ENCODE measurements around the gene SSNA1.
A peak's percentile ranks its signal among the peaks of the same experiment; 100 is the strongest.

SSNA1 gene

DNA sequence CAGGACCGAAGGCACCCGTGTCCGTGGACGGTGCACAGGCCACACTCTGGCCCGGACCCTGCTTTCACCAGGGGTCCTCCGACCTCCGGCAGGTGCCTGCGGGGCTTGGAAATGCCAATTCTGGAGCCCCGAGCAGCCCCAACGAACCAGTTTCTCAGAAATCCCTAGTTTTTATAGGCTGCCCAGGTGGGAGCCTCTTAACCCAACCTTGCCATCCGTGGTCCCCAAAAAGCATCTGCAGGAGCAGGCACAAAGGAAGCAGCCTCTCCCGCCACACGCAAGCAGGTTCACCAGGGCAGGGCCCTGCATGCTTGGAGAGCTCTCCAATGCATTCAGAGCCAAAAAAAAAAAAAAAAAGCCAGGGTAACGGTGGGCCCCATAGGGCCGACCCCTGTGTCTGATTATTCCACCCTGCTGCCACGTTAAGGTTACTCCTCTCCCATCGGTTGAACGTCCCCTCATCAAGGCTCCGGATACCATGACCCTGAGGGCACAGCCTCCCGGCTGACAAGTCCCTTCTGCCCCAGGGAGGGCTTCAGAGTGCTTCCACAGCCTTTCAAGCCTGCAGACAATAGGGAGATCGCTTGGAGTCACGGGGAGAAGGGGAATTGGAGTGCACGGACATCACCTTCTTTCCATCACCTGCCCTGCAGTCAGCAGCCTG lies 12.9 kb downstream of the SSNA1 start:
- no peak for DNase-seq

DNA sequence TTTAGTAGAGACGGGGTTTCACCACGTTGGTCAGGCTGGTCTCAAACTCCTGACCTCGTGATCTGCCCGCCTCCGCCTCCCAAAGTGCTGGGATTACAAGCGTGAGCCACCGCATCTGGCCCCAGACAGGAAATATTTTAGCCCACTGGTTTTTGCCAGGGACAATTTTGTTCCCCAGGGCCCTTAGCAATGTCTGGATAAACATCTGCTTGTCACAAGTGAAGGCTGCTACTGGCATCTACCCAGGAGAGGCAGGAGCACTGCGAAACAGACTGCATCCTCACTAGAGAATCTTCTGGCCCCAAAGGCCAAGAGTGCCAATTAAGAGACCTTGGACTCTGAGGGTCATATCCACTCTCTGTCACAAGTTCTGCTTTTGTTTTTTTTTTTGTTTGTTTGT lies 14.5 kb downstream of the SSNA1 start:
- no peak for DNase-seq

DNA sequence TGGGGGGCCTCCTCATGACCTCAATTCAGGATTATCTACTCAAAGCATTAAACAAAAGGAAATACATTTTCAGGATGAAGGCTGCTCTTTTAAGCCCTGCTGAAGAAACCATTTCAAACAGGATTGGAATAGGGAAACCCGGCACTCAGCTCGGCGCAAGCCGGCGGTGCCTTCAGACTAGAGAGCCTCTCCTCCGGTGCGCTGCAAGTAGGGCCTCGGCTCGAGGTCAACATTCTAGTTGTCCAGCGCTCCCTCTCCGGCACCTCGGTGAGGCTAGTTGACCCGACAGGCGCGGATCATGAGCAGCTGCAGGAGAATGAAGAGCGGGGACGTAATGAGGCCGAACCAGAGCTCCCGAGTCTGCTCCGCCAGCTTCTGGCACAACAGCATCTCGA lies 16.3 kb downstream of the SSNA1 start:
- DNase-seq: no peak

DNA sequence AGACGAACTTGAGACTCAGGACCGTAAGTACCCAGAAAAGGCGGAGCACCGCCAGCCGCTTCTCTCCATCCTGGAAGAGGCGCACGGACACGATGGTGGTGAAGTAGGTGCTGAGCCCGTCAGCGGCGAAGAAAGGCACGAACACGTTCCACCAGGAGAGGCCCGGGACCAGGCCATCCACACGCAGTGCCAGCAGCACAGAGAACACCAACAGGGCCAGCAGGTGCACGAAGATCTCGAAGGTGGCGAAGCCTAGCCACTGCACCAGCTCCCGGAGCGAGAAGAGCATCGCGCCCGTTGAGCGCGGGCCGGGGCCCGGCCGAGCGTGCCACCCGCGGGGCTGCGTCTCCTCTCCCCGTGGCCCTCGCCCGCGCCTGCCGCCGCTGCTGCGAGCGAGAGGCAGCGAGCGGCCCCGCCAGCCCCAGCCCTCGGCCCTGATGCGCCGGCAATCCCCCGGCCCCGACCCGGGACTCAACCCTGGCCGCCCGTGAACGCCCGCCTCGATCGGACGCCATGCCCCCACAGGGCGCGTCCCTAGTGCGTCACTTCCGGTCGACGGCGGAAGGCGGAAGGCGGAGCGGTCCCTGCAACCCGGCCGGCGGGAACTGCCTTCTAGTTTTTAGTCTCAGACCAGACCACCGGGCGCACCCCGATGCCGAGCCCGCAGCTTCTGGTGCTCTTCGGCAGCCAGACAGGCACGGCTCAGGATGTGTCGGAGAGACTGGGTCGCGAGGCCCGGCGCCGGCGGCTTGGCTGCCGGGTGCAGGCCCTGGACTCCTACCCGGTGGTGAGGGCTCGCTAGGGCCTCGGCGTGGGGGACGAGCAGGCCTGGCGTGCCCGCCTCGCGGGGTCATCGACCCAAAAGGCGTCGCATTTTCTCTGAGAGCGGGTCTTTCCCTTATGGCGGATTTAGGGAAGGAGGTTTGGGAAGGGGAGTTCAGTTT lies 16.9 kb downstream of the SSNA1 start, which contains the start of the genes NDOR1 and TMEM203:
Gene NDOR1, plus strand, starts transcription at position 575 of the 944 bp plus-strand sequence. Its CDS starts 78 bp downstream, at position 653.
Gene TMEM203, minus strand, starts transcription at position 523 of the 944 bp plus-strand sequence. Its CDS starts 234 bp downstream, at position 289.
- DNase-seq: peak; percentile 33 to 73

DNA sequence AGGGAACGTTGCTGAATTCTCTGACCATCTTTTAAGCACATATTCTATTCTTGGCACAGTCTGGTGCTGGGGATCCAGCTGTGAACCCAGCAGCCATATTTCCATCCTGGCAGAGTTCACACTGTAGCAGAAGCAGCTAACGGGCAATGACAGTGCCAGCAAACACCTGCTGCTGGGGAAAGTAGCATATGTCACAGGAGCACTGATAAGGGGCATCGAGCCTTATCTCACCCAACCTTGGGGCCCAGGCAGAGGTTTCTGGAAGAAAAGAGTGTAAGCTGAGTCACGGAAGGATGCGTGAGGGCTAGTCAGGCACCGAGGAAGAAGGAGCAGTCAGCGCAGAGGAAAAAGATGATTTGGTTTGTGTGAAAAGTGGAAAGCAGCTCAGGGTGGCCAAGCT lies 18.1 kb downstream of the SSNA1 start:
- no peak for DNase-seq

DNA sequence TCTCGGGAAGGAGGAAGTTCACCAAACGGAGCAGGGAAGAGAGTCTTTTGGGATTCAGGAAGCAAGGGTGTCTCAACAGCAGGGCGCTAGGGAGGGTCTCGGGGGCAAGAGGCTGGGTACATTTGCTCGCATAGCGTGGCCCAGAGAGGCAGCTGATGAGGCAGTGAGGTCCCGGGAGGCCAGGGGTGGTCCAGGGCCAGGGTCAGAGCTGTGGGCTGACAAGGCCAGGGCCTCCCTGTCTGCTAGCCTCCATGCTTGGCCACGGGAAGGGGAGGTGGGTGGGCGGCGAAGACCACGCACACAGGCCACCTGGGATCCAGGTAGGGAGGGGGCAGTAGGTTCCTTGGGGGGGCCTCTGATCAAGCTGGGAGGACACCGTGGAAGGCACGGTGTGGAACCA lies 23.1 kb downstream of the SSNA1 start:
- no peak for DNase-seq

DNA sequence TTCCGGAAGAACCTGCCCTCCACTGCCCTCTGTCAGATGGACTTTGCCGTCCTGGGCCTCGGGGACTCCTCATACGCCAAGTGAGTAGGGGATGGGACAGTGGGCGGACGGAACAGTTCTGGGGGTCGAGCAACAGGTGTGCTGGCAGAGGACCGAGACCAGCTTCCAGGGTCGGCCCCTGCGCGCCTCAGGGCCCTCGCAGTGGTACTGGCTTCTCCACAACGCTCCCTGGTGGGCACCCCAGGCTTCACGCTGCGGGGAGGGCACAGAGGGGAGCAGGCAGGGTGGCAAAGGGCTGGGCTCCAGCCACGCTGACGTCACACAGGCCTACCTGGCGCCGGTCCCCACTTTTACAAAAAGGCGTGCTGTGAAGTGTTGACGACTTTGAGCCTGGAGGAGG lies 24.0 kb downstream of the SSNA1 start:
- DNase-seq: no peak

DNA sequence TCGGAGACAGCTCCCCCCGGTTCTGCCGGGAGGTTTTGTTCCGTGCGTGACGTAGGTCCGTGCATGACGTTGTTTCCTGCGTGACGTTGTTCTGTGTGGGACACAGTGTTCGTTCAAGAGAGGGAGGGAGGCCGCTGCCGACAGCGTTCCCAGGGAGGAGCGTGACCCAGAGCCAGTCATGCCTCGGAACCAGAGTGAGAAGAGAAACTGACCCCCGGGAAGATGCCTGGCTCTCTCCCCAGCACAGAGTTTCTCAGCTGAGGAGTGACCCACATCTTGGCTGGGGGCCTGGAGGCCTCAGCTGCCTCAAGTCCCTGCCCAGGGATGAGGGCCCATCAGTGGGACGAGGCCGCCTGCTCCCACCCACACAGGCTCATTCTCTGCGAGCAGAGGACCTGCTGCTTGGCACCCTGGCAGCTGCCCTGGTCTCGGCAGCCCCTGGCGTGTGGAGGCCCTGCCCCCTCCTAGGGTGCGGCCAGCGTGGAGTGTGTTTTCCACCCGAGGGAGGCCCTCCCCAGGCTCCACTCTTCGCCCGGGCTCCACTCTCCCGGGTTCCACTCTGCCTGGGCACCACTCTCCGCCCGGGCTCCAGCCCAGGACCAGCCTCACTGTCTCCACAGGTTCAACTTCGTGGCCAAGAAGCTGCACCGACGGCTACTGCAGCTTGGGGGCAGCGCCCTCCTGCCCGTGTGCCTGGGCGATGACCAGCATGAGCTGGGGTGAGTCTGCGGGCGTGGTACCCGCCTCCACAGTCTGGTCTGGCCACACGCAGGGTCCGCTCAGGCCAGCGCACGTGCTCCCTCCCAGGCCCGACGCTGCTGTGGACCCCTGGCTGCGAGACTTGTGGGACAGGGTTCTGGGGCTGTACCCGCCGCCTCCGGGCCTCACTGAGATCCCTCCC lies 24.9 kb downstream of the SSNA1 start:
- DNase-seq: no peak

DNA sequence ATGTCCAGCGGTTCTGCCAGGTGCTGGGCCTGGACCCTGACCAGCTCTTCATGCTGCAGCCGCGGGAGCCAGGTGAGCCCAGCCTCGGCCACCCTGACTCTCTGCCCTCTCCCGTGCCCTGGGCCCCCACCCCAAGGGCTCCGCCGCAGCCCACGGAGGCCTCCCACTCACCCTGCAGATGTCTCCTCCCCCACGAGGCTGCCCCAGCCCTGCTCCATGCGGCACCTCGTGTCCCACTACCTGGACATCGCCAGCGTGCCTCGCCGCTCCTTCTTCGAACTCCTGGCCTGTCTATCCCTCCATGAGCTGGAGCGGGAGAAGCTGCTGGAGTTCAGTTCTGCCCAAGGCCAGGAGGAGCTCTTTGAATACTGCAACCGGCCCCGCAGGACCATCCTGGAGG lies 26.1 kb downstream of the SSNA1 start:
- no peak for DNase-seq

DNA sequence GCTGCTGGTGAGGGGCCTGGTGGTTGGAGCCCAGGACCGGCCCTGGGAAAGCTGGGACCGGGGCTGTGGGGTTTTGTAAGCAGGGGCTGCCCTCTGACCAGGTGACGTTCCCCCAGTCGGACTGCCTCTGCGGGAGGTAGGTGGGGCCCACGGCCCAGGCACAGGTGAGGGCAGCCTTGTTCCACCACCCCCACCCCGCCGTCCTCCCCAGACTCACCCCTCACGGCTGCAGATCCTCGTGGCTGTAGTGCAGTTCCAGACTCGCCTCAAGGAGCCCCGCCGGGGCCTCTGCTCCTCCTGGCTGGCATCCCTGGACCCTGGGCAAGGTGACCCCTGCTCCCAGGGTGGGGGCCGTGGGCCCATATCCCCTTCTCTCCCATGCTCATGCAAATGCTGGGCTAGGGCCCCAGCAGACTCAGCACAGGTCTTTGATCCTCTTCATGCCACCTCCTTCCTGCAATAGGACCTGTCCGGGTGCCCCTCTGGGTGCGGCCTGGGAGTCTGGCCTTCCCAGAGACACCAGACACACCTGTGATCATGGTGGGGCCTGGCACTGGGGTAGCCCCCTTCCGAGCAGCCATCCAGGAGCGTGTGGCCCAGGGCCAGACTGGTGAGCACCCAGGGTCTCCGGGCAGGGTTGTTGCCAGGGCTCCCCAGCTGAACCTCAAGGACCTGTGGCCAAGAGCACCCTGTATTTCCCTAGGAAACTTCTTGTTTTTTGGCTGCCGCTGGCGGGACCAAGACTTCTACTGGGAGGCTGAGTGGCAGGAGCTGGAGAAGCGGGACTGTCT lies 26.9 kb downstream of the SSNA1 start:
- no peak for DNase-seq

DNA sequence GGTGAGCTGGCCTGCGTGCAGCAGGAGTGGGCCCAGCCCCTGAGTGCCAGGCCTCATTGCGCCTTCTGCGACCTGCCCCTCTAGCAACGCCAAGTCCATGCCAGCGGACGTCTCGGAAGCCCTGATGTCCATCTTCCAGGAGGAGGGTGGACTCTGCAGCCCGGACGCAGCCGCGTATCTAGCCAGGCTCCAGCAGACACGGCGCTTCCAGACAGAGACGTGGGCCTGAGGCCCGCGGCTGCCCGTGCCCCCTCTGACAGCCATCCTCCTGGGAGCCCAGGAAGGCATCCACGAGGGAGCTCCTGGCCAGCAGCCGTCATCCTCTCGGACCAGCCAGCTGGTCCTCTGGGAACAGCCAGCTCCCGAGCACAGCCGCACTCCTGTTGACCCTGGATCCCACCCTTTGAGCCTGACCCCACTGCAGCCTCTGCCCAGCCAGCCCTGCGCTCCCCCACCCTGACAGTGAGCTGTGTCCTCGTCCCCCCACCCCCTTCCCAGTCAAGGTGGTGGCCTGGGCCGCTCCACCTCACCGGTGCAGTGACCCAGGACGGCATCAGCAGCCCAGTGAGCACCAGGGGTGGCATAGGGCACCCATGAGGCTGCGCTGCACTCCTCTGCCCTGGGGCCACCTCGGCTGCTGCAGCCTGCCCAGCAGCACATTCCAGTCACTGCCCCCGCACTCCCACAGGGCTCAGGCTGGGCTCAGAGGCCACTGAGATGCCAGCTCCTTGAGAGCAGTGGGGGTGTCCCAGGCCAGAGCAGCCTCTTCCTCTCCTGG lies 27.9 kb downstream of the SSNA1 start:
- DNase-seq: no peak

DNA sequence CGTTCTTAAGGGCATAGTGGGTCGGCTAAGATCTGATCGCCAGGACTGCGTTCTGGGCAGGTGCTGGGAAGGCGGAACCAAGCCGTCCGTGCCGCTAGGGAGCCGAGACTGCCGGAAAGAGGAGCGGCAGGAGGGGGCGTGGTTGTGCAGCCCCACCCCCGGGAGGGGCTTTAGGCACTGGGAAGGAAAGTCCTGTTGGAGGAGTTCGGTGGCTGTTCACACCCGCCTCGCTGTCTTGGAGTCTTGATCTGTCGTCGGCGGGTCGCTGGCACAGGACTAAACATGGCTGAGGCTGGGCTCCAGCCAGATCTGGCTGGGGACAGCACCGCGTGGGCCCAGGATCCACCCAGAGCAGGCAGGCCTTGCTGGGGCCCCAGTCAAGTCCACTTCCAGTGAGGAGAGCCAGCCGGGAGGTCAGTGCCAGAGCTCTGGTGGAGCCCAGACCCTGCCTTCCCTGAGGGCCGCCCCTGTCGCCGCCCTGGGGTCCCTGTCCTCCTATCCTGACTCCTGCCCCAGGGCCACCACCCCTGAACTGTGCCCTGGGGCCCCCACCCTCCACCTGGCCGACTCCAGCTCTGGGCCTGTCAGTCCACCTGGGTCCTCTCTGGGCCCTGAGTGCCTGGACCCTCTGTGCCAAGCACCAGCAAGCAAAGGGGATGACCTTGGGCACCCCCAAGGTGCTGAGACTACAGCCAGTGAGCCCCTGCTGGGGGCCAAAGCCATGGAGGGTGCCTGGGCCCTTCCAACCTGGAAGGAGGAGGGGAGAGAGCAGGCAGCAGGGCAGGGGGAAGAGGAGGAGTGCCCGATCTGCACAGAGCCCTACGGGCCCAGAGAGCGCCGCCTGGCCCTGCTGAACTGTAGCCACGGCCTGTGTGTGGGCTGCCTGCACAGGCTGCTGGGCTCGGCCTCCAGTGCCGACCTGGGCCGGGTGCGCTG lies 29.1 kb downstream of the SSNA1 start:
- DNase-seq: no peak

DNA sequence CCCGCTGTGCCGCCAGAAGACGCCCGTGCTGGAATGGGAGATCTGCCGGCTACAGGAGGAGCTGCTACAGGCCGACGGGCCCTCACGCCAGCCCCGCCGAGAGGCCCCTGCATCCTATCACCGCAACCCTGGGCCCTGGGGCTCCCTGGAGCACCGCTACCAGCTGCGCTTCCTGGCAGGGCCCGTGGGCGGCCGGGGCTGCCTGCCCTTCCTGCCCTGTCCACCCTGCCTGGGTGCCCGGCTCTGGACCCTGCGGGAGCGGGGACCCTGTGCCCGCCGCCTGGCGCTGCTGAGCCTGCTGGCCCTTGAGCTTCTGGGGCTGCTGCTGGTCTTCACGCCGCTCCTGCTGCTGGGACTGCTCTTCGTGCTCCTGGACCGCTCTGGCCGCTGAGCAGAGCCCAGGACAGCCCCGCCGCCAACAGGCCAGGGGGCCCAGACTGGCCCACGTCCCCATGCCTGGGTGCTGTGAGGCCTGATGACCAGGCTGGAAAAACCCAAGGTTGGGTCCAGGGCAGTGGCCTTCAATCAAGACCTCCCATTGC lies 29.8 kb downstream of the SSNA1 start:
- no peak for DNase-seq

DNA sequence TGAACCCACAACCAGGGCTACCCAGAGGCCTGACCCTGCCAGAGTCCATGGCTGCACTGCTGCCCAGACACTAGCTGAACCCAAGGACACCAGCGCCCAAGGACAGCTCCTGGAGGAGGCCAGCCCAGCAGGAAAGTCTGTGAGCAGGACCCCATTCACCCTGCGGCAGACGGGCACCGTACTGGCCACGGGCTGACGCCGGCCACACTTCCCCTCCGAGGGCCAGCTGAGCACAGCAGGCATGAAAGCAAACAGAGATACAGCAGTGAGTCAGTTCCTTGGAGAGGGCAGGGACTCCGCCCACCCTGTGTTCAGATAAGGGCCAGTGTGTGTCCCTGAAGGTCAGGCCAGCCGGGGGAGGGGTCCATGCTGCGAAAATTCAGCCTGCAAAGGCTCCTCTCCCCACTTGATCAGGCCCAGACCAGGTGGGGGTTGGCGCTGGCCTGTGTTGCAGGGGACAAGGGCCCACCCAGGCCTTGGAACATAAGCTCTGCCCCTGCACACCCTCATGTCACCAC lies 30.3 kb downstream of the SSNA1 start:
- DNase-seq: no peak

DNA sequence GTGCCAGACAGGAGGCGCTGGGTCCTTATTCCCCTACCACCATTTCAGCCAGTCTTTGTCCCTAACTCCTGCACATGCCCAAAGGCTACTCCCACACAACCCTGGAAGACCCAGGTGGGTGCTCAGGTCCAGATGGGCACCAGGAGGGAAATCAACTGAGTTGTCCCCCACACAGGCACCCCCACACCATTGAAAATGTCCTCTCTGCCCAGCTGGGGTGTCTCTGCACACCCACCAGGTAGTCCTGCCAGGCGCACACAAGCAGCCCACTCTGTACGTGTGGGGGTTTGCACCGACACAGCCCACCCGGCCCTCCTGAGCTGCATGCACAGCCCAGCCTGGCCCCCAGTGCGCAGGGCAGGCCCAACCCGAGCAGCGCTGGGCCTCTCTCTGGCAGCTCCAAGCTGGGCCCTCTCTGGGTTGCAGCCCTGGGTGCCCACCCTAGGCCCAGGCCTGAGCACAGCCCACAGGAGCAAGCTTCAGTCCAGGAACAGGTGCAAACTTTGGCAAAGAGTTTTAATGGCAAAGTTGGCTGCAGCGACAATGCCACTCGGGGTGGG lies 31.4 kb downstream of the SSNA1 start:
- no peak for DNase-seq

DNA sequence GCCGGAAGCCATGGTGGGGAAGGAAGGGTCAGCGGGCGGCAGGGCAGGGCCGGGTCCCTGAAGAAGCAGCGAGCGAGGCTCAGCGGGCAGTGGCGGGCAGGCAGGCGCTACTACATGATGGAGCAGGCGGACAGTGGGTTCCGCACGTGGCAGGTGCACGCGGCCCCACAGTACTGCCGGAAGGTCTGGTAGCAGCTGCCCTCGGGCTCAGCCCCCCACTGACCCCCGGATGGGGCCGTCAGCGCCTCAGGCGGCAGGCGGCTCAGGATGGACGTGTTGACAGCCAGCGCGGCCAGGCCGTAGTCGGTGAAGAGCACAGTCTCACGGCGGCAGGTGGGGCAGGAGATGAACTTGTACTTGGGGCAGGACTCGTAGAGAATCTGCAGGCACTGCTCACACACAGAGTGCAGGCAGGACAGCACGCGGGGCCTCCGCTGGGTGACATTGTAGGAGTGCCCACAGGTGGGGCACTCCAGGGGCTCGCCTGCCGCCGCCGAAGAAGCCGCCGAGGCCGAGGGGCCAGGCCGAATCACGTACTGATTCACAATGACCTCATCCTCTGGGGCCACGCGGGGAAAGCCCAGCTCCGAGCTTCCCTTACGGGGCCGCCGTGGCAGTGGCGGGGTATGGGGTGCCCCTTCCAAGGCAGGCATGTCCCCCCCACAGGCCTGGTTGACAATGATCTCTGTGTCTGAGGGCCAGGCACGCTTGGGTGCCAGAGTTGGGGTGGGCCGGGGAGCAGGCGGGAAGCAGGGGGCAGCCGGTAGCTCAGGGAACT lies 32.0 kb downstream of the SSNA1 start:
- no peak for DNase-seq

DNA sequence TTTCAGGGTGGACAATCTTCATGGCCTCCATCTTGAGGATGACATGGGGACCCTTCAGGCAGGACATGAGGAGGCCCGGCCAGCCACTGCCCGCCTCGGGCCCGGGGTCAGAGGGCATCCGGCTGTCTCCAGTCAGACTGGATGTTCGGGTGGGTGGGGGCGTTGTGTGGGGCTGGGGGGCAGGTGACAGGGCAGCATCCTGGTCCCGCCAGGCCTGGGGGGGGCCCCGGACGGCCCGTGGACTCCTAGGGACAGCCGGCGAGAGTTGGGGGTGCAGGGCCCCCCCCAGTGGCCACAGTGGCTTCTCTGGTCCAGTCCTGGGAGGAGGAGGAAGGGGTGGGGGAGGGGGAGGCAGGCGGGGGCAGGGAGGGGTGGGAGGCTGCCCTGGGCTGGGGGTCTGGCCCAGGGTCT lies 32.6 kb downstream of the SSNA1 start:
- DNase-seq: no peak

DNA sequence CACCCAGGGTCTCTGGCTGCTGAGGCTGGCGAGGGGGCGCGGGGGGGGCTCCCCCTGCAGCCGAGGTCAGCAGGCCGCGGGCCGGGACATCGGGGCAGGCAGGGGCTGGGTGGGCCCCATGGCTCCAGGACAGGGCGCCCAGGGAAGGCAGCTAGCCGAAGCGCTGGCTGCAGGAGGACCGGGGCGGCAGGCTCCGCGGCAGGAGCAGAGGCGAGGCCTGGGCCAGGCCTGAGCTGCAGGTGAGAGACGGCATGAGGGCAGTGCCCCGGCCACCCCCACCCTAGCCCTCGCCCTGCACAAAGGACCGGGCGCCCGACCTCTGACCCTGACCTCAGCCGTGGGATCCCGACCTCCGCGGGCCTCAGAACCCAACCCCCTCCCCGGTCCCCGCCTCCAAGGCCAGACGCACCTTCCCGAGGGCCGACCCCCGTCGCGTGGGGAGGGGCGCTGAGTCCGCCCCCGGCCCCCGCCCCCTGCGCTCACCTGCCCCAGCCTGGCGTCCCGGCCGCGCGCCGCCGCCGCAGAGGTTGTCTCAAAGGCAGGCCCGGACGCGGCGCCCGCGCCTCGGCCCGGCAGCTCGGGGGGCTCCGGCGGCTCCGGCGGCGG lies 33.1 kb downstream of the SSNA1 start:
- no peak for DNase-seq

Measured in NCI-H446 (cell line).